VCaP (cell line): ENCODE measurements around the gene GPR78.
"Not testable (repeated sequence)": the region's sequence is repeated elsewhere in the genome, so short reads cannot be mapped to it uniquely, and the experiment has no call there.

Experiments
- H3K27ac ChIP-seq: fragments of 450-650 bp; 2 replicates; pipeline ENCODE4 v1.5.1; 2017
- TF ChIP-seq, protein P1 (sequence below): fragments of 450-650 bp; conservative IDR thresholded peaks from 2 replicates; pipeline ENCODE4 v1.5.1; 2017; ENCODE audit warnings: mild to moderate bottlenecking, moderate library complexity

Gene GPR78

DNA sequence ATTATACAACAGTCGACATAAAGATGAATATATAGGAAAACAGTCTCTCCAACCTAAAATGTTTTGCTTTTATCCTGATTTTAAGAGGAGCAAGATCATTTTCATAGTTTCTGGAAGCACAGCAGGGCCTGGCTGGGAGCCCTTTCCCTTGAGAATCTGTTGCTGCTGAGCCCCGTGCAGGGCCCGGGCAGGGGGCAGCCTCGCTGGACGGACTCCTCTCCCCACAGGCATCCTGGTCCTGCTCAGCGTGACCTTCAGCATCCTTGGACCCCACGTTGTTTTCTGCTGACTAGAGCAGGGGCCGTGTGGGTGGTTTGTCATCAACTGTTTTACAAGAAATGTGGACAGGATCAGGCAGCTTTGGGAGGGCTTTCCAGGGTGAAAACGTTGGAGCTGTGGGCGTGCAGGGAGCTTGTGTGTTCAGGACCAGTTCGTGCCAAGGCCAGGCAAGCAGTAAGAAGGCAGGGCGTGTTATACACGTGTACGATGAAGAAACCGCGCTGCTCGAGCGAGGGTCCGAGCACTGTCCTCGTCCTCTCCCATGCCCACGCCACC is 37.4 kb downstream of the GPR78 start:
- TF ChIP-seq, protein P1, sequence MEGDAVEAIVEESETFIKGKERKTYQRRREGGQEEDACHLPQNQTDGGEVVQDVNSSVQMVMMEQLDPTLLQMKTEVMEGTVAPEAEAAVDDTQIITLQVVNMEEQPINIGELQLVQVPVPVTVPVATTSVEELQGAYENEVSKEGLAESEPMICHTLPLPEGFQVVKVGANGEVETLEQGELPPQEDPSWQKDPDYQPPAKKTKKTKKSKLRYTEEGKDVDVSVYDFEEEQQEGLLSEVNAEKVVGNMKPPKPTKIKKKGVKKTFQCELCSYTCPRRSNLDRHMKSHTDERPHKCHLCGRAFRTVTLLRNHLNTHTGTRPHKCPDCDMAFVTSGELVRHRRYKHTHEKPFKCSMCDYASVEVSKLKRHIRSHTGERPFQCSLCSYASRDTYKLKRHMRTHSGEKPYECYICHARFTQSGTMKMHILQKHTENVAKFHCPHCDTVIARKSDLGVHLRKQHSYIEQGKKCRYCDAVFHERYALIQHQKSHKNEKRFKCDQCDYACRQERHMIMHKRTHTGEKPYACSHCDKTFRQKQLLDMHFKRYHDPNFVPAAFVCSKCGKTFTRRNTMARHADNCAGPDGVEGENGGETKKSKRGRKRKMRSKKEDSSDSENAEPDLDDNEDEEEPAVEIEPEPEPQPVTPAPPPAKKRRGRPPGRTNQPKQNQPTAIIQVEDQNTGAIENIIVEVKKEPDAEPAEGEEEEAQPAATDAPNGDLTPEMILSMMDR, result no peak
- no peak overlapping the region for H3K27ac ChIP-seq

DNA sequence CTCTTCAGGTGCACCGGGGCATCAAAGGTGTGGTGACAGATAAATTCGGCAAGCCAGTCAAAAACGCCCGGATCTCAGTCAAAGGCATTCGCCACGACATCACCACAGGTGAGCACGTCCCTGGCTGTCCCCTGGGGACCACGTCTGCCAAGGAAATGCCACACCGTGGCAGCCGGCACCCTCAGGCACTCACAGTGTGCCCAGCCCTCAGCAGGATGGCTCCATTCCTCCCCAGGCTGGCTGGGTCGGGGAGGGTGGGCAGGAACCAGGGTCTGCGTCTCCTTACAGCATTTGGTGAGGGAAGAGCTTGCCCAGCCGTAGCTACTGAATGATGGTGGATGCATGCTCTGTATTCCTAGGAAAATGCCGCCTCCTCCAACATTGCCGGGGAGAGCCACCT is 38.2 kb downstream of the GPR78 start:
- no peak overlapping the region for H3K27ac ChIP-seq
- TF ChIP-seq, protein P1, result no peak

DNA sequence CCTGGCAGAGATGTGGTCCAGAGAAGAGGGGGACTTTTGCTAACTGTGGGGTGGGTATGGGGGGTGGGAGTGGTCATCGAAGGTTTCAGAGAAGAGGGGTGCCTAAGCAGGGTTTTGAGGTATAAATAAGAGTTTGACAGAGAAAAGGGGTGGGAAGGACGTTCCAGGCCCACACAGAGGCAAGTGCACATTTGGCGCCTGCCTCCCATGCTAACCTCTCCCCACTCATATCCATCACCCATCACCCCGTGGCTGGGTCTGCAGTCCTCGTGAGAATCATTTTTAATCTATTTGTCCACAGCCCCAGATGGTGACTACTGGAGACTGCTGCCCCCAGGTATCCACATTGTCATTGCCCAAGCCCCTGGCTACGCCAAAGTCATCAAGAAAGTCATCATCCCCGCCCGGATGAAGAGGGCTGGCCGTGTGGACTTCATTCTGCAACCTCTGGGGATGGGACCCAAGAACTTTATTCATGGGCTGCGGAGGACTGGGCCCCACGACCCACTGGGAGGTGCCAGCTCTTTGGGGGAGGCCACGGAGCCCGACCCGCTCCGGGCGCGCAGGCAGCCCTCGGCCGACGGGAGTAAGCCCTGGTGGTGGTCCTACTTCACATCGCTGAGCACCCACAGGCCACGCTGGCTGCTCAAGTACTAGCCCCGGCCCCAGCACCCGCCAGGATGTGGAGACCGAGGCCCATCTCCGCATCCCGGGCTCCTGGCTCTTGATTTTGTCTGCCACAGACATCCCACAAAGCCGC is 38.9 kb downstream of the GPR78 start:
- H3K27ac ChIP-seq, result no peak overlapping the region
- TF ChIP-seq, protein P1, result no peak

DNA sequence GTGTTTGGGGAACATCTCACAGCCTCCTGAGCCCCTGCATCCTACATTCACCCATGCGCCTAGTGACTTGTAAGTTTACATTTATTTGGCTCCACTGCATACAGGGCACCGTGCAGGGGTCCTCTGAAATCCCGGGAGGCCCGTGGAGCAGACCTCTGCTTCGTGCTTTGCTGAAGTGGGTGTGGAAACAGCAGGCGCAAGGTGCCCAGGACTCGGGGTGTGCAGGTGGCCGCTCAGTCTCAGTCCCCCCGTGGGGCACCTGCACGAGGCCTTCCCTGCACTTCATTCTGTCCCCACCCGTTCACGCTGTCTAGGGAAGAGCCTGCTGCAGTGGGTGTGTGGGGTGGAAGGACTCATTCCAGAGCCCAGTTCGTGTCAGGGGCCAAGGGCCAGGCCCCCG is 40.9 kb downstream of the GPR78 start:
- H3K27ac ChIP-seq, result not testable (repeated sequence)

DNA sequence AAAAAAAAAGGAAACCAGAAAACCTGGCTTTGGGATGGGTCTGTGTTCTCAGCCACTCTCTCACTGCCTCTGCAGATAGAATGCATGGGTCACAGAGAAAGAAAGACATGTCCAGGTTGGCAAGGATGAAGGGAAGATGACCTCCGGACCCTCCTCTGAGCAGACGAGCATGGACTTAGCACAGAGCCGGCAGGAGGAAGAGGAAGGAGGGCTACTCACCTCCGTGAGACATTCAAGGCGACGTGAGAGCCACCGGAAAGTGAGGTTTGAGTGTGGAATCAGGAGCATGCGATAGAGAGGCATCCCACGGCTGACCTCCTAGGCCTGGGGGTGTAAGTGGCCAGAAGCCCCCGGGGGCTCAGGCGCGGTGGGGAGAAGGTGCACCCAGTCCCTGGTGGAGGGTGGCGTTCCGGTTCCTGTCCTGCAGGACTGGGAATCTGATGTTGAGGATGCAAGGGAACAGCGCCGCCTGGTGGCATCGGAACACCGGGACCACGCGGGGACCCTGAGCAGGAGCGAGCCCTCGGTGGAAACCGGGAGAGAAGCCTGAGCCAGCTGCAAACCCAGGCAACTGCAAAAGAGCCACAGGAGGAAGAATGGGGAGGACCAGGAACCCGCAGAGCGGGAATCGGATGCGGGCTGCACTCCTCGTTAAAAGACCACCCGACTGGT is 44.5 kb downstream of the GPR78 start:
- not testable (repeated sequence) for H3K27ac ChIP-seq

DNA sequence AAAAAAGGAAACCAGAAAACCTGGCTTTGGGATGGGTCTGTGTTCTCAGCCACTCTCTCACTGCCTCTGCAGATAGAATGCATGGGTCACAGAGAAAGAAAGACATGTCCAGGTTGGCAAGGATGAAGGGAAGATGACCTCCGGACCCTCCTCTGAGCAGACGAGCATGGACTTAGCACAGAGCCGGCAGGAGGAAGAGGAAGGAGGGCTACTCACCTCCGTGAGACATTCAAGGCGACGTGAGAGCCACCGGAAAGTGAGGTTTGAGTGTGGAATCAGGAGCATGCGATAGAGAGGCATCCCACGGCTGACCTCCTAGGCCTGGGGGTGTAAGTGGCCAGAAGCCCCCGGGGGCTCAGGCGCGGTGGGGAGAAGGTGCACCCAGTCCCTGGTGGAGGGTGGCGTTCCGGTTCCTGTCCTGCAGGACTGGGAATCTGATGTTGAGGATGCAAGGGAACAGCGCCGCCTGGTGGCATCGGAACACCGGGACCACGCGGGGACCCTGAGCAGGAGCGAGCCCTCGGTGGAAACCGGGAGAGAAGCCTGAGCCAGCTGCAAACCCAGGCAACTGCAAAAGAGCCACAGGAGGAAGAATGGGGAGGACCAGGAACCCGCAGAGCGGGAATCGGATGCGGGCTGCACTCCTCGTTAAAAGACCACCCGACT is 50.2 kb downstream of the GPR78 start:
- not testable (repeated sequence) for H3K27ac ChIP-seq

DNA sequence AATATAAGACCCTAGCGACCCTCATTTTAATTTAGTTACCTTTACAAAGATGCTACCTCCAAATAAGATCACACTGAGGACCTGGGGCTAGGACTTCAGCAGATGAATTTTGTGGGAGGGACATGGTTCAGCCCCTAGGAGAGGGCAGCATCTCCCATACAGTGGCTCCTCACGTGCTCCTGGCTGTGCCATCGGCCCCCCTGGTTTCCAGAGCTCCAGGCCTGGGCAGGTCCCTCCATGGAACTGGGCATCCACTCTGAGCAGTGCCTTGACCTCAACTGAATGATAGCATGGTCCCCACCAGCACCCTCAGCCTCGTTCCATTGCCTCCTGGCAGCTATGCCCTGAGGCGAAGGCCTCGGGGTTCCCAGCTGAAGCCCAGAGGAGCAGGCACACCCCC is 51.7 kb downstream of the GPR78 start:
- not testable (repeated sequence) for H3K27ac ChIP-seq

DNA sequence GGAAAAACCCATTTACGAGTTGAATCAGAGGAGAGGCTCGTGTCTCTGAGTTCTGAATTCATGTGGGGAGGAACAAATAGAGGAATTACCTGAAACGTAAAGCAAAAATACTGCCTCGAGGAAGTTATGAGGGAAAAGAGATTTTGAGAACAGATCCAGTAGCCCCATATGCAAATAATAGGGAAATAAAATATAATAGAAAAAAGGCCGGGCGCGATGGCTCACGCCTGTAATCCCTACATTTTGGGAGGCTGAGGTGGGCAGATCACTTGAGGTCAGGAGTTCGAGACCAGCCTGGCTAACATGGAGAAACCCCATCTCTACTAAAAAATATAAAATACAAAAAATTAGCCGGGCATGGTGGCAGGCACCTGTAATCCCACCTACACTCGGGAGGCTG is 54.6 kb downstream of the GPR78 start:
- not testable (repeated sequence) for H3K27ac ChIP-seq

DNA sequence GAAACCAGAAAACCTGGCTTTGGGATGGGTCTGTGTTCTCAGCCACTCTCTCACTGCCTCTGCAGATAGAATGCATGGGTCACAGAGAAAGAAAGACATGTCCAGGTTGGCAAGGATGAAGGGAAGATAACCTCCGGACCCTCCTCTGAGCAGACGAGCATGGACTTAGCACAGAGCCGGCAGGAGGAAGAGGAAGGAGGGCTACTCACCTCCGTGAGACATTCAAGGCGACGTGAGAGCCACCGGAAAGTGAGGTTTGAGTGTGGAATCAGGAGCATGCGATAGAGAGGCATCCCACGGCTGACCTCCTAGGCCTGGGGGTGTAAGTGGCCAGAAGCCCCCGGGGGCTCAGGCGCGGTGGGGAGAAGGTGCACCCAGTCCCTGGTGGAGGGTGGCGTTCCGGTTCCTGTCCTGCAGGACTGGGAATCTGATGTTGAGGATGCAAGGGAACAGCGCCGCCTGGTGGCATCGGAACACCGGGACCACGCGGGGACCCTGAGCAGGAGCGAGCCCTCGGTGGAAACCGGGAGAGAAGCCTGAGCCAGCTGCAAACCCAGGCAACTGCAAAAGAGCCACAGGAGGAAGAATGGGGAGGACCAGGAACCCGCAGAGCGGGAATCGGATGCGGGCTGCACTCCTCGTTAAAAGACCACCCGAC is 55.8 kb downstream of the GPR78 start:
- H3K27ac ChIP-seq, result not testable (repeated sequence)
